ENCODE measurements around the gene TBX3.

The TBX3 gene

GRCh38 chr12:114696443-114697242 is 12.7 kb upstream of the TBX3 start:
- FAIRE-seq: no peak

- no peak for FAIRE-seq
Measured at GRCh38 chr12:114695305-114695592, 11.3 kb upstream of the TBX3 start.

- no peak for FAIRE-seq
Measured at GRCh38 chr12:114694436-114695304, 10.7 kb upstream of the TBX3 start.

GRCh38 chr12:114693532-114693931 is 9.6 kb upstream of the TBX3 start:
- FAIRE-seq: no peak

- no peak for FAIRE-seq
Measured at GRCh38 chr12:114693059-114693531, 9.1 kb upstream of the TBX3 start.

GRCh38 chr12:114692186-114693058 is 8.4 kb upstream of the TBX3 start:
- FAIRE-seq: no peak

GRCh38 chr12:114691763-114692185 is 7.8 kb upstream of the TBX3 start:
- no peak for FAIRE-seq

GRCh38 chr12:114691196-114691595 is 7.2 kb upstream of the TBX3 start:
- FAIRE-seq: no peak

- no peak for FAIRE-seq
Measured at GRCh38 chr12:114690267-114691135, 6.5 kb upstream of the TBX3 start.

- FAIRE-seq: no peak
Measured at GRCh38 chr12:114689075-114689994, 5.4 kb upstream of the TBX3 start.

GRCh38 chr12:114688256-114688845 is 4.4 kb upstream of the TBX3 start:
- FAIRE-seq: no peak

GRCh38 chr12:114687802-114688201 is 3.8 kb upstream of the TBX3 start:
- no peak for FAIRE-seq

- FAIRE-seq: no peak
Measured at GRCh38 chr12:114686773-114687500, 3.0 kb upstream of the TBX3 start.

- no peak for FAIRE-seq
Measured at GRCh38 chr12:114686426-114686772, 2.4 kb upstream of the TBX3 start.

- FAIRE-seq: no peak
Measured at GRCh38 chr12:114685869-114686268, 1.9 kb upstream of the TBX3 start.

GRCh38 chr12:114685320-114685781 is 1.4 kb upstream of the TBX3 start:
- FAIRE-seq: no peak

- FAIRE-seq: no peak
Measured at GRCh38 chr12:114684870-114685273, 897 bp upstream of the TBX3 start.

- FAIRE-seq: no peak
Measured at GRCh38 chr12:114683709-114684097, 272 bp downstream of the TBX3 start.
